IMR-90 (cell line): ENCODE data around the gene SOWAHC.

Experiments used
- CEBPB ChIP-seq: IDR thresholded peaks from 2 replicates; pipeline ENCODE4 v1.6.1; 2012; ENCODE audit warnings: low read depth, low read length, improper control_type of control experiment
- MAZ ChIP-seq: IDR thresholded peaks from 2 replicates; pipeline ENCODE4 v1.6.1; 2012; ENCODE audit warnings: low read depth, mild to moderate bottlenecking, low read length, improper control_type of control experiment, moderate library complexity, borderline replicate concordance
- POLR2A ChIP-seq: IDR thresholded peaks from 2 replicates; pipeline ENCODE4 v1.6.1; 2012; ENCODE audit warnings: mild to moderate bottlenecking, low read depth, low read length
- RAD21 ChIP-seq: IDR thresholded peaks from 2 replicates; pipeline ENCODE4 v1.6.1; 2012; ENCODE audit warnings: low read length, improper control_type of control experiment
- USF2 ChIP-seq: fragments of 150-350 bp; IDR thresholded peaks from 2 replicates; pipeline ENCODE4 v1.6.1; 2017; ENCODE audit warnings: mild to moderate bottlenecking, antibody characterized with exemption, low read length, low read depth
- TF ChIP-seq, protein P1 (sequence below): conservative IDR thresholded peaks from 2 replicates; pipeline ENCODE4 v1.5.1; 2012; ENCODE audit warnings: mild to moderate bottlenecking, low read depth, low read length, improper control_type of control experiment
- TF ChIP-seq, protein P2 (sequence below): fragments of 150-350 bp; IDR thresholded peaks from 2 replicates; pipeline ENCODE4 v1.6.1; 2016; ENCODE audit warnings: low read depth, mild to moderate bottlenecking, low read length, moderate library complexity, borderline replicate concordance

GRCh38 chr2:109586687-109587086 lies 27.5 kb upstream of the SOWAHC start:
- TF ChIP-seq, protein P1, sequence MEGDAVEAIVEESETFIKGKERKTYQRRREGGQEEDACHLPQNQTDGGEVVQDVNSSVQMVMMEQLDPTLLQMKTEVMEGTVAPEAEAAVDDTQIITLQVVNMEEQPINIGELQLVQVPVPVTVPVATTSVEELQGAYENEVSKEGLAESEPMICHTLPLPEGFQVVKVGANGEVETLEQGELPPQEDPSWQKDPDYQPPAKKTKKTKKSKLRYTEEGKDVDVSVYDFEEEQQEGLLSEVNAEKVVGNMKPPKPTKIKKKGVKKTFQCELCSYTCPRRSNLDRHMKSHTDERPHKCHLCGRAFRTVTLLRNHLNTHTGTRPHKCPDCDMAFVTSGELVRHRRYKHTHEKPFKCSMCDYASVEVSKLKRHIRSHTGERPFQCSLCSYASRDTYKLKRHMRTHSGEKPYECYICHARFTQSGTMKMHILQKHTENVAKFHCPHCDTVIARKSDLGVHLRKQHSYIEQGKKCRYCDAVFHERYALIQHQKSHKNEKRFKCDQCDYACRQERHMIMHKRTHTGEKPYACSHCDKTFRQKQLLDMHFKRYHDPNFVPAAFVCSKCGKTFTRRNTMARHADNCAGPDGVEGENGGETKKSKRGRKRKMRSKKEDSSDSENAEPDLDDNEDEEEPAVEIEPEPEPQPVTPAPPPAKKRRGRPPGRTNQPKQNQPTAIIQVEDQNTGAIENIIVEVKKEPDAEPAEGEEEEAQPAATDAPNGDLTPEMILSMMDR, result no peak
- TF ChIP-seq CEBPB, result no peak
- TF ChIP-seq RAD21, result no peak
- TF ChIP-seq, protein P2, sequence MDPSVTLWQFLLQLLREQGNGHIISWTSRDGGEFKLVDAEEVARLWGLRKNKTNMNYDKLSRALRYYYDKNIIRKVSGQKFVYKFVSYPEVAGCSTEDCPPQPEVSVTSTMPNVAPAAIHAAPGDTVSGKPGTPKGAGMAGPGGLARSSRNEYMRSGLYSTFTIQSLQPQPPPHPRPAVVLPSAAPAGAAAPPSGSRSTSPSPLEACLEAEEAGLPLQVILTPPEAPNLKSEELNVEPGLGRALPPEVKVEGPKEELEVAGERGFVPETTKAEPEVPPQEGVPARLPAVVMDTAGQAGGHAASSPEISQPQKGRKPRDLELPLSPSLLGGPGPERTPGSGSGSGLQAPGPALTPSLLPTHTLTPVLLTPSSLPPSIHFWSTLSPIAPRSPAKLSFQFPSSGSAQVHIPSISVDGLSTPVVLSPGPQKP, result no peak
- no peak for TF ChIP-seq USF2
- TF ChIP-seq POLR2A, result no peak
- TF ChIP-seq MAZ, result no peak
